Keratinocyte (primary cell): ENCODE measurements around the gene GRM4.

Experiments
- EZH2 ChIP-seq: IDR thresholded peaks from one replicate; pipeline ENCODE4 v1.6.1; 2012; ENCODE audit warnings: inconsistent platforms, mild to moderate bottlenecking, low read length, moderate library complexity
- TF ChIP-seq, protein P1 (sequence below), 3 experiments: IDR thresholded peaks in 1 of 3; conservative IDR thresholded peaks in 1 of 3; optimal IDR thresholded peaks in 1 of 3; 2 replicates in 2 of 3; 3 replicates in 1 of 3; pipeline versions ENCODE3 to v1.5.1; 2011; ENCODE audit warnings: low read length in 3 of 3, mild to moderate bottlenecking in 3 of 3, moderate library complexity in 2 of 3, control low read depth in 1 of 3, inconsistent platforms in 1 of 3; ENCODE audit not compliant: insufficient read depth in 2 of 3; ENCODE audit errors: extremely low read depth in 1 of 3

DNA sequence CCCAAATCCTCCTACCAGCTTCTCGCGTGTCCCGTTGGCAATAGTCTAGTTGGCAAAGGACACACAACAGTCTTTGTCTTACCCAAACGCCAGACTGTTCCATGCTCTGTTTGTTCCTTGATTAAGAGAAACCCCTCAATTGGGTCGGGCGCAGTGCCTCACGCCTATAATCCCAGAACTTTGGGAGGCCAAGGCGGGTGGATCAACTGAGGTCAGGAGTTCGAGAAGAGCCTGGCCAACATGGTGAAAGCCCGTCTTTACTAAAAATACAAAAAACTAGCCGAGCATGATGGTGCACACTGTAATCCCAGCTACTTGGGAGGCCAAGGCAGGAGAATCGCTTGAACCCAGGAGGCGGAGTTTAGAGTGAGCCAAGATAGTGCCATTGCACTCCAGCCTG lies 153.7 kb downstream of the GRM4 start:
- TF ChIP-seq, protein P1, sequence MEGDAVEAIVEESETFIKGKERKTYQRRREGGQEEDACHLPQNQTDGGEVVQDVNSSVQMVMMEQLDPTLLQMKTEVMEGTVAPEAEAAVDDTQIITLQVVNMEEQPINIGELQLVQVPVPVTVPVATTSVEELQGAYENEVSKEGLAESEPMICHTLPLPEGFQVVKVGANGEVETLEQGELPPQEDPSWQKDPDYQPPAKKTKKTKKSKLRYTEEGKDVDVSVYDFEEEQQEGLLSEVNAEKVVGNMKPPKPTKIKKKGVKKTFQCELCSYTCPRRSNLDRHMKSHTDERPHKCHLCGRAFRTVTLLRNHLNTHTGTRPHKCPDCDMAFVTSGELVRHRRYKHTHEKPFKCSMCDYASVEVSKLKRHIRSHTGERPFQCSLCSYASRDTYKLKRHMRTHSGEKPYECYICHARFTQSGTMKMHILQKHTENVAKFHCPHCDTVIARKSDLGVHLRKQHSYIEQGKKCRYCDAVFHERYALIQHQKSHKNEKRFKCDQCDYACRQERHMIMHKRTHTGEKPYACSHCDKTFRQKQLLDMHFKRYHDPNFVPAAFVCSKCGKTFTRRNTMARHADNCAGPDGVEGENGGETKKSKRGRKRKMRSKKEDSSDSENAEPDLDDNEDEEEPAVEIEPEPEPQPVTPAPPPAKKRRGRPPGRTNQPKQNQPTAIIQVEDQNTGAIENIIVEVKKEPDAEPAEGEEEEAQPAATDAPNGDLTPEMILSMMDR (optimal IDR thresholded peaks at IDR 0.05 in 1 of 3, IDR thresholded peaks at IDR 0.05 in 1 of 3, conservative IDR thresholded peaks at IDR 0.05 in 1 of 3; ENCODE audit: extremely low read depth in 1 of 3, insufficient read depth in 2 of 3, low read length in 3 of 3) = no peak
- TF ChIP-seq EZH2 = no peak
